H9 (cell line): ENCODE data around the gene TMEM116. TPM values are rescaled to one million over a fixed set of nuclear protein-coding genes. Genes with fewer than 3 reads are reported as not detected.

Source experiments
- DNase-seq: peaks from one replicate; pipeline ENCODE4 v3.0.0-alpha.2; 2017
- H2AFZ ChIP-seq: one replicate; pipeline ENCODE4 v1.6.1; 2013; ENCODE audit warnings: mild to moderate bottlenecking, low read length, control low read depth, moderate library complexity
- H2AK5ac ChIP-seq: 2 replicates; pipeline ENCODE4 v1.6.1; 2013; ENCODE audit warnings: low read length, control low read depth, mixed read lengths; ENCODE audit not compliant: insufficient read length
- H2BK120ac ChIP-seq: one replicate; pipeline ENCODE4 v1.6.1; 2013; ENCODE audit warnings: low read depth, mild to moderate bottlenecking, low read length, control low read depth, inconsistent platforms; ENCODE audit not compliant: poor library complexity, severe bottlenecking
- H2BK12ac ChIP-seq: 2 replicates; pipeline ENCODE4 v1.6.1; 2013; ENCODE audit warnings: low read length, control low read depth, mixed read lengths, low read depth; ENCODE audit not compliant: insufficient read length
- H2BK15ac ChIP-seq: 2 replicates; pipeline ENCODE4 v1.6.1; 2013; ENCODE audit warnings: low read depth, low read length, control low read depth
- H2BK20ac ChIP-seq: one replicate; pipeline ENCODE4 v1.6.1; 2013; ENCODE audit warnings: low read depth, mild to moderate bottlenecking, low read length, control low read depth, inconsistent platforms; ENCODE audit not compliant: poor library complexity, severe bottlenecking
- H2BK5ac ChIP-seq: 2 replicates; pipeline ENCODE4 v1.6.1; 2013; ENCODE audit warnings: low read length, control low read depth, mixed read lengths; ENCODE audit not compliant: insufficient read length
- H3K14ac ChIP-seq: 2 replicates; pipeline ENCODE4 v1.6.1; 2013; ENCODE audit warnings: low read length, control low read depth; ENCODE audit not compliant: insufficient read depth
- H3K18ac ChIP-seq: 2 replicates; pipeline ENCODE4 v1.6.1; 2013; ENCODE audit warnings: low read depth, mild to moderate bottlenecking, mixed read lengths, low read length, control low read depth; ENCODE audit not compliant: insufficient read length
- H3K23ac ChIP-seq: 2 replicates; pipeline ENCODE4 v1.6.1; 2013; ENCODE audit warnings: low read length, control low read depth, mixed read lengths, low read depth; ENCODE audit not compliant: insufficient read length
- H3K23me2 ChIP-seq: 2 replicates; pipeline ENCODE4 v1.6.1; 2013; ENCODE audit warnings: low read depth, mild to moderate bottlenecking, mixed read lengths, low read length, control low read depth; ENCODE audit not compliant: insufficient read length, poor library complexity, severe bottlenecking
- H3K27ac ChIP-seq: 2 replicates; pipeline ENCODE4 v1.5.1; 2013; ENCODE audit warnings: low read length, control low read depth, mixed read lengths, low read depth; ENCODE audit not compliant: insufficient read length
- H3K27me3 ChIP-seq: 2 replicates; pipeline ENCODE4 v1.6.1; 2013; ENCODE audit warnings: low read length, control low read depth, inconsistent platforms; ENCODE audit not compliant: insufficient read depth
- H3K4ac ChIP-seq: 2 replicates; pipeline ENCODE4 v1.6.1; 2013; ENCODE audit warnings: low read depth, mild to moderate bottlenecking, control low read depth, inconsistent platforms, low read length, moderate library complexity
- H3K4me1 ChIP-seq: 2 replicates; pipeline ENCODE4 v1.6.1; 2013; ENCODE audit warnings: low read length, control low read depth, inconsistent platforms; ENCODE audit not compliant: insufficient read depth
- H3K4me2 ChIP-seq: 2 replicates; pipeline ENCODE4 v1.6.1; 2013; ENCODE audit warnings: low read length, control low read depth, mixed read lengths; ENCODE audit not compliant: insufficient read length, insufficient read depth
- H3K56ac ChIP-seq: 2 replicates; pipeline ENCODE4 v1.6.1; 2013; ENCODE audit warnings: low read depth, mild to moderate bottlenecking, mixed read lengths, low read length, control low read depth; ENCODE audit not compliant: insufficient read length
- H3K79me1 ChIP-seq: 2 replicates; pipeline ENCODE4 v1.6.1; 2013; ENCODE audit warnings: low read depth, mild to moderate bottlenecking, moderate library complexity, low read length, control low read depth, inconsistent platforms; ENCODE audit not compliant: insufficient read depth, poor library complexity, severe bottlenecking
- H3K79me2 ChIP-seq: 2 replicates; pipeline ENCODE4 v1.6.1; 2013; ENCODE audit warnings: low read length, control low read depth, inconsistent platforms; ENCODE audit not compliant: insufficient read depth
- H3K9ac ChIP-seq: 2 replicates; pipeline ENCODE4 v1.6.1; 2013; ENCODE audit warnings: low read length, control low read depth, mixed read lengths; ENCODE audit not compliant: insufficient read length; ENCODE audit errors: extremely low read depth
- H3K9me3 ChIP-seq: one replicate; pipeline ENCODE4 v1.6.1; 2013; ENCODE audit warnings: low read depth, low read length, inconsistent platforms; ENCODE audit not compliant: control insufficient read depth
- H3T11ph ChIP-seq: one replicate; pipeline ENCODE4 v1.6.1; 2013; ENCODE audit warnings: mild to moderate bottlenecking, low read length, control low read depth, inconsistent platforms
- H4K20me1 ChIP-seq: one replicate; pipeline ENCODE4 v1.6.1; 2013; ENCODE audit not compliant: control insufficient read depth, insufficient read length, insufficient read depth
- H4K5ac ChIP-seq: 2 replicates; pipeline ENCODE4 v1.6.1; 2013; ENCODE audit warnings: low read depth, mild to moderate bottlenecking, mixed read lengths, low read length, control low read depth; ENCODE audit not compliant: insufficient read length
- H4K8ac ChIP-seq: replicated peaks from 2 replicates; pipeline ENCODE4 v1.6.1; 2013; ENCODE audit warnings: low read length, control low read depth, mixed read lengths, low read depth; ENCODE audit not compliant: insufficient read length
- H4K91ac ChIP-seq: 2 replicates; pipeline ENCODE4 v1.6.1; 2013; ENCODE audit warnings: low read depth, mild to moderate bottlenecking, moderate library complexity, mixed read lengths, low read length, control low read depth; ENCODE audit not compliant: insufficient read length
- H3K27ac Mint-ChIP-seq, 3 experiments: 2 replicates in 2 of 3; 3 replicates in 1 of 3; pipeline ENCODE4 v1.8.0; 2020 to 2021; ENCODE audit warnings: mixed read lengths in 3 of 3, mild to moderate bottlenecking in 1 of 3, moderate library complexity in 1 of 3
- H3K27me3 Mint-ChIP-seq: 2 replicates; pipeline ENCODE4 v1.8.0; 2021; ENCODE audit warnings: low read depth, mild to moderate bottlenecking, moderate library complexity, mixed read lengths
- H3K36me3 Mint-ChIP-seq, 3 experiments: 2 replicates in 2 of 3; 3 replicates in 1 of 3; pipeline ENCODE4 v1.8.0; 2020 to 2021; ENCODE audit warnings: low read depth in 3 of 3, mixed read lengths in 3 of 3; ENCODE audit not compliant: insufficient read depth in 1 of 3
- H3K4me1 Mint-ChIP-seq, 2 experiments: 2 replicates each; pipeline ENCODE4 v1.8.0; 2020; ENCODE audit warnings: mixed read lengths in 2 of 2
- H3K4me3 Mint-ChIP-seq, 2 experiments: 2 replicates in 1 of 2; 3 replicates in 1 of 2; pipeline ENCODE4 v1.8.0; 2020 to 2021; ENCODE audit warnings: mild to moderate bottlenecking in 2 of 2, mixed read lengths in 2 of 2, moderate library complexity in 1 of 2
- H3K9me3 Mint-ChIP-seq, 2 experiments: 2 replicates in 1 of 2; 3 replicates in 1 of 2; pipeline ENCODE4 v1.8.0; 2020; ENCODE audit warnings: mild to moderate bottlenecking in 2 of 2, mixed read lengths in 2 of 2, moderate library complexity in 1 of 2
- whole genome bisulfite sequencing: extraction: QIAGEN DNeasy Blood & Tissue Kit; methylation state at CpG from one replicate; pipeline ENCODE4 v1.1.7; 2013; ENCODE audit warnings: missing lambda C conversion rate, low lambda C conversion rate, mixed read lengths; ENCODE audit not compliant: insufficient read length; ENCODE audit errors: extremely low coverage; 5-methylcytosine and 5-hydroxymethylcytosine counted together
- total RNA-seq: library from RNA; stranded (reverse); gene quantifications from 2 replicates; pipeline ENCODE4 v1.2.1, GENCODE V29; 2021
- TF ChIP-seq, protein P1 (sequence below): fragments of 200-600 bp; sonication (generic); conservative IDR thresholded peaks from 3 replicates; pipeline ENCODE4 v1.8.0; 2021; ENCODE audit warnings: antibody characterized with exemption, mild to moderate bottlenecking

The TMEM116 gene
- total RNA-seq, 1 experiment from 2014 or later = 10.8 TPM

DNA sequence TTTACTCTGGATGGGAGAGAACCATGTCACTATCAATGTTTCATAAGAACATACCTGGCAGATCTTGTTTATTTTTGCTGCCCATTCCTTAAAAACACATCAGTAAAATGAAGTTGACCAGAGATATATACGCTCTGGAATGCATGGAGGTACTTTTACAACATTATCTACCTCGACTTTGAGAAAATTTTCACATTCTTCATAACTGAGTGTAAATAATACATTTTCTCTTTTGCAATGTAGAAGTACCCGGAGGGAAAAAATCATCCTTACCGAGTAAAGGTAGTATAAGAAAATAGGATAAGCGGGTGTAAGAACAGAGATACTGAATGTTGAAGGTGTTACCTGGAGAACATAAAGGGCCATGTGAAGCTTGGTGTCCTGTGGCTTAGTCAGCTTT is 80.7 kb downstream of the TMEM116 start:
- TF ChIP-seq, protein P1, sequence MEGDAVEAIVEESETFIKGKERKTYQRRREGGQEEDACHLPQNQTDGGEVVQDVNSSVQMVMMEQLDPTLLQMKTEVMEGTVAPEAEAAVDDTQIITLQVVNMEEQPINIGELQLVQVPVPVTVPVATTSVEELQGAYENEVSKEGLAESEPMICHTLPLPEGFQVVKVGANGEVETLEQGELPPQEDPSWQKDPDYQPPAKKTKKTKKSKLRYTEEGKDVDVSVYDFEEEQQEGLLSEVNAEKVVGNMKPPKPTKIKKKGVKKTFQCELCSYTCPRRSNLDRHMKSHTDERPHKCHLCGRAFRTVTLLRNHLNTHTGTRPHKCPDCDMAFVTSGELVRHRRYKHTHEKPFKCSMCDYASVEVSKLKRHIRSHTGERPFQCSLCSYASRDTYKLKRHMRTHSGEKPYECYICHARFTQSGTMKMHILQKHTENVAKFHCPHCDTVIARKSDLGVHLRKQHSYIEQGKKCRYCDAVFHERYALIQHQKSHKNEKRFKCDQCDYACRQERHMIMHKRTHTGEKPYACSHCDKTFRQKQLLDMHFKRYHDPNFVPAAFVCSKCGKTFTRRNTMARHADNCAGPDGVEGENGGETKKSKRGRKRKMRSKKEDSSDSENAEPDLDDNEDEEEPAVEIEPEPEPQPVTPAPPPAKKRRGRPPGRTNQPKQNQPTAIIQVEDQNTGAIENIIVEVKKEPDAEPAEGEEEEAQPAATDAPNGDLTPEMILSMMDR = no peak
- no peak overlapping the region for H3K4me3 Mint-ChIP-seq
- H3K27ac Mint-ChIP-seq = no peak overlapping the region
- Histone ChIP-seq H3K27me3 (no peaks in the 10 kb centered on the region), H3K18ac (no peak overlapping the region), H2BK12ac (no peak overlapping the region), H3K79me1 (no peaks in the 10 kb centered on the region), H3K79me2 (no peaks in the 10 kb centered on the region), H3K23me2 (no peaks in the 10 kb centered on the region), H3K27ac (no peak overlapping the region), H3K9ac (no peak overlapping the region), H2AFZ (no peak overlapping the region), H4K5ac (no peak overlapping the region), H2BK15ac (no peak overlapping the region), H3T11ph (no peak overlapping the region), H2BK120ac (no peak overlapping the region), H3K23ac (no peak overlapping the region), H3K14ac (no peak overlapping the region), H3K56ac (no peak overlapping the region), H3K4me2 (no peak overlapping the region), H3K4me1 (no peaks in the 10 kb centered on the region), H2BK5ac (no peak overlapping the region), H4K8ac (no peak overlapping the region), H3K4ac (no peak overlapping the region), H2AK5ac (no peak overlapping the region), H4K20me1 (no peaks in the 10 kb centered on the region), H2BK20ac (no peak overlapping the region), H3K9me3 (no peaks in the 10 kb centered on the region), H4K91ac (no peak overlapping the region)
- peaks cover 0 to 7% of the 10 kb centered on the region in 2 experiments; a peak in 2 of 4 replicates for H3K4me1 Mint-ChIP-seq
- H3K27me3 Mint-ChIP-seq = no peaks in the 10 kb centered on the region
- DNase-seq = no peak
- H3K9me3 Mint-ChIP-seq = no peaks in the 10 kb centered on the region
- WGBS = no CpG with 5 or more reads among the region's 5 CpGs
- H3K36me3 Mint-ChIP-seq = no peaks in the 10 kb centered on the region
